ENCODE measurements around the gene ACOT8.
"Not testable (repeated sequence)": the region's sequence is repeated elsewhere in the genome, so short reads cannot be mapped to it uniquely, and the experiment has no call there.

ACOT8 gene

DNA sequence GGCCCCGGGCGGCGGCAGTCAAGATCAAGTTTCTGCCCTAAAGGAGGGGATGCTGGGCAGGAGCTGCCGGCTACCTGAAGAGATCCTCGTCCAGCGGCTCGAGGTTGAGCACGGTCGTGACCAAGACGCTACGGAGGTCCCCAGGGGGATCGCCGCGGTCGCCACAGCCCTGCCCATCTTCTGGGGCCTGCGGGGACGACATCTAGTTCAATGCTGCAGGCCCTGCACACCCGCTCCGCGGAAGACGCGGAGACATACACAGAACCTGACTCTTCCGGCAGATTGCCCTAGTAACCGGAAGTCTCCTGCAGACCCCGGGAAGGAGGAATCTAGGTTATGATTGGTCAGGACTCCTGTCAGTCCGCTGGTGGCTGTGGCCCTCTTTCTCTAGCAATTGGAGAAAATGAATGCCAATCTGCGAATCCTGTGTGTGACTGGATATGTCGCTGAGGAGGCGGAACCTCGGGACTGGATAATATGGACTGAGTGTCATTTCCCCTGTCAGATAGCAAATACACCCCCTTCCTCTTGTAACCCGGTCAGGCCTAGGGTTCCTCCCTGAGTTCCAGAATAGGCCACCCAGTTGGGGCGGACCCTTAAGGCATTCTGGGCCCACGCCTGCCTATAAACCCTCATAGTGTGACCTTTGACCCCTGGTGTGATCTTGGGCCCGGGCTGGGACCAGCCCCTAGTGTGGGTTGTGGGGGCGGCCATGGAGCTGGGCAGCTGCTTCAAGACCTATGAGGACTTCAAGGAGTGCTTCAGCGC, at the start of gene ACOT8, which contains the start of gene ZSWIM3:
Gene ACOT8 (minus strand): TSS at position 279 of the 768 bp plus-strand sequence. CDS start 77 bp downstream, at position 202.
Gene ZSWIM3 (plus strand): TSS at position 501 of the 768 bp plus-strand sequence. CDS start 212 bp downstream, at position 713.
- DNase-seq: peak; percentile 95

DNA sequence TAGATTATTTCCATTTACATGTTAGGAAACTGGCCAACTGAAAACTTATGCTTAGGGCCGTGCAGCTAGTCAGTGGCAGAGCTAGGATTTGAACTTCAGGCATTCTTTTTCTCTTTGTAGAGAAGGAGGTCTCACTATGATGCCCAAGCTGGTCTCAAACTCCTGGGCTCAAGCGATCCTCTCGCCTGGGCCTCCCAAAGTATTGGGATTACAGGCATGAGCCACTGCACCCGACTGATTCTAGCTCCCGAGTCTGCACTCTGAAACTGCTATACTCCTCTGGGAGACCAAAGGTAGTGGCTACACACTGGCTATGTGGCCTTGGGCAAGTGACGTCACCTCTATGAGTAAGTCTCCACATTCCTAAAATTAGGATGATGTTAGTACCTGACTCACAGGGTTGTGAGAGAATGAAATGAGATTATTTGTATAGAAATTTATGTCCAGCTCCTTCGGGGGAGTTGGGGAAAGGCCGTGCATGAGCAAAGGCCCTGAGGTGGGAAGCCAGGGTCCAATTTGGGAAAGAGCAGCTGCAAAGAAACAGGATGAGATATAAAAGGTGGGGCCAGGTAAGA, 48.4 kb upstream of the ACOT8 start:
- no peak for DNase-seq

DNA sequence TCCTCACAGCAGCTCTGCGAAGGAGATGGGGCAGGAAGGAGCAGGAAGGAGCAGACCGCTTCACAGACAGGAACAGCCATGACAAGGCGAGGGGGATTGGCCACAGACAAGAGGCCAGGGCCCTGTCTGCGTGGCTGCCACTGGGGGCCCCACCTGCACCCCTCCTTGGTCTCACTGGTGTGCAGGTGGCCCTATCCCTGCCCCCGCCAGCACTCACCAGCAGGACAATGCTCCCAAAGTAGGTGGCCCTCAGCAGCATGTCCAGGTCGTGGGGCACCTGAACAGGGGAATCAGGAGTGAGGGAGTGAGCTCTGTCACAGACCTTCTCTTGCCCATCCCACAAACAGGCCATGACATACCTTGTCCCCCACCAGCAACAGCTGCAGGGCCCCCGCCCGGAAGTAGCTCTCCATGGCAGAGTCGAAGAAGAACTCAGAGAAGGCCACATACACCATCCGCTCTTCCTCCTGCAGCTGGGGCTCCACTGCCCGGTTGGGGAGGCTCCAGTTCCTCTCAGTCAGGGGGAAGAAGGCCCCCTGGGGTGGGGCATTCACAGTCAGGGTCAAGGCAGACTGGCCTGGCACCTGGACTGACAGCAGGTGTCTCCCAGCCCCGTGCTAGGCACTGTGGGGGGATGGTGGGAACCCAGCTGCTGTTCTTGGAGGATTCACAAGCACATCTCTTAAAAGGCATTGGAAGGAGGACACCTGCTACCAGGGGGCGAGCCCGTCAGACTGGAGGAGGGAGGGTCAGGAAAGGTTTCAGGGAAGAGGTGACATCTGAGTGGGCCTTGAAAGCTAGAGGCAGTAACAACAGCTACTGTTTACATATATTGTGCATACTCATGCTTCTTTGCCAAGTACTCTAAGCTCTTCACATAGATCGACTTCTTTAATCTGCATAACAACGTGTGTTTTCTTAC, 47.7 kb upstream of the ACOT8 start:
- no peak for DNase-seq

DNA sequence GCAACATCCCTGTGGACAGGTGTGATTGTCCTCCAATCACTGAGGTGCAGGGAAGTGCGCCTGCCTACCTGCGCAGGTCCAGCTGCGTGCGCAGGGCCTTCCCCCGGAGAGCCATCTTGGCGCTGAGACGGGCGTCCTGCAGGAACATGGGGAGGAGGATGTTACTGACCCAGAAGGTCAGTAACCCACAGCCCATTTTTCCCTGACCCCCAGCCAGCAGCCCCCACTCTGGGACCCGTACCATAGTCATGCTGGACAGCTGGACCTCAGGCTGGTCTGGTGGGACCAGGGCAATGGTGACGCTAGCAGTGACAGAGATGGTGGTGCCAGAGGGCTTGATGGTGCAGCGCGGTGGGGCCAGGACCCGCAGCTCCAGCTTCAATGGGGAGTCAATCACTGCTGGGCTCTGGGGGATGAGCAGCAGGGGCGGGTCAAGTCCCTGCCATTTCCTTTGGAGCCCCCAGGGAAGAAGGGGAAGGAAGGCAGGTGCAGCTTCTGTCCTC, 45.1 kb upstream of the ACOT8 start:
- DNase-seq: no peak

DNA sequence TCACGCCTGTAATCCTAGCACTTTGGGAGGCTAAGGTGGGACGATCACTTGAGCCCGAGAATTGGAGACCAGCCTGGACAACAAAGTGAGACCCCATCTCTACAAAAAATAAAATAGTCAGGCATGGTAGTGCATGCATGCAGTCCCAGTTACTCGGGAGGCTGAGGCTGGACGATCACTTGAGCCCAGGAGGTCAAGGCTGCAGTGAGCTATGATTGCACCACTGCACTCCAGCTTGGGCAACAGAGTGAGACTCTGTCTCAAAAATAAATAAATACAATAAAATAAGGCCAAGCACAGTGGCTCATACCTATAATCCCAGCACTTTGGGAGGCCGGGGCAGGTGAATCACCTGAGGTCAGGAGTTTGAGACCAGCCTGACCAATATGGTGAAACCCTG, 44.1 kb upstream of the ACOT8 start:
- DNase-seq: not testable (repeated sequence)

DNA sequence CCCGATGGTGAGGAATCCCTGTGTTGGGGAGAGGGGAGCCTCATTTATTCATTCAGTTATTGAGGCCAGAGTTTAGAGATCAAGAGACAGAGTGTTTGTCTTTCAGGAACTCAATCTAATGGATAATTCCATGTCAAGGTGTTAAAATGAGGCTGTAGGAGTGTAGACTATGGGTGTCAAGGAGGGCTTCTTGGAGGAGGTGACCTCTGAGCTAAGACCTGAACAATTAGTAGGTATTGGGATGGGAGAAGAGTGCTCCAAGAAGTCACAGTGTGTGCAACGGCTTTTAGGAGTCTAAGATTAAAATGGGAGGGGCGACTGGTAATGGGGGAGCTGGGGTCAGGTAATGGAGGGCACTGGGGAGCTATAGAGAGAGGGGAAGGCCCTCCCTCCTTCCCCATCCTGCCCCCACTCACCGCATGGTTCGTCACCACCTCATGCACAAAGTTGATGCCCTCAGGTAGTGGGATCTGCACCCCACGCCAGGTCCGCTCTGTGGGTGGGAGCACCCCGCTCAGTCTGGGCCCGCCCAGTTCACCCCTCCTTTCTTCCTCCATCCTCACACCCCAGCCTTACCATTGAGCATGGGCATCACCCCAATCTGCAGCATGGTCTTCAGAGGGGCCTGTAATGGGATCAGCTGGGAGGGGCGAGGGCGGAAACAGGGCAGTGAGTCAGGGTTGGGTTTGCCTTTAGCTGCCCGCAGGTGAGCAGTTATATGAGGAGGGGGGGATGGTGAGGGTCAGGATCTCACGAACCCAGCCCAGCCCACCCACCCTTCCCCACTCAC, 42.0 kb upstream of the ACOT8 start:
- DNase-seq: no peak

DNA sequence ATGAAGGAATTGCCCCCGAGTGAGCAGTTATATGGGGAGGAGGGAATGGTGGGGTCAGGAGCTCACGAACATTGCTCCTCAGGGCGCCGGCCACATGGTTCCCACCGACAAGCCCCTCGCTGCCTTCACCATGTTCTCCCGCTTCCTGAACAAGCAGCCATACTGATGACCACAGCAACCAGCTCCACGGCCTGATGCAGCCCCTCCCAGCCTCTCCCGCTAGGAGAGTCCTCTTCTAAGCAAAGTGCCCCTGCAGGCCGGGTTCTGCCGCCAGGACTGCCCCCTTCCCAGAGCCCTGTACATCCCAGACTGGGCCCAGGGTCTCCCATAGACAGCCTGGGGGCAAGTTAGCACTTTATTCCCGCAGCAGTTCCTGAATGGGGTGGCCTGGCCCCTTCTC, 41.1 kb upstream of the ACOT8 start:
- DNase-seq: no peak

DNA sequence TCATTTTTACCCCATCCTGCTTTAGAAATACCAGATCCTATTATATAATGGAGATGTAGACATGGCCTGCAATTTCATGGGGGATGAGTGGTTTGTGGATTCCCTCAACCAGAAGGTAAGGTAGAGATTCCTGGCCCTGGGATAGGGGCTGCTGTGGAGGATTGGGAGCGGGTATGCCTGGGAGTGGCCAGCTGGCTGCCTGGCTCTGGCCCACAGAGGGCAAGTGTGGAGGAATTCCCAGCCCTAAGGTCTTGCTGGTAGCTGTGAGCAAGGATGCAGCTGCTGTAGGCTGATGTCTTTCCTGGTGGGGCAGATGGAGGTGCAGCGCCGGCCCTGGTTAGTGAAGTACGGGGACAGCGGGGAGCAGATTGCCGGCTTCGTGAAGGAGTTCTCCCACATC, 40.5 kb upstream of the ACOT8 start:
- no peak for DNase-seq

DNA sequence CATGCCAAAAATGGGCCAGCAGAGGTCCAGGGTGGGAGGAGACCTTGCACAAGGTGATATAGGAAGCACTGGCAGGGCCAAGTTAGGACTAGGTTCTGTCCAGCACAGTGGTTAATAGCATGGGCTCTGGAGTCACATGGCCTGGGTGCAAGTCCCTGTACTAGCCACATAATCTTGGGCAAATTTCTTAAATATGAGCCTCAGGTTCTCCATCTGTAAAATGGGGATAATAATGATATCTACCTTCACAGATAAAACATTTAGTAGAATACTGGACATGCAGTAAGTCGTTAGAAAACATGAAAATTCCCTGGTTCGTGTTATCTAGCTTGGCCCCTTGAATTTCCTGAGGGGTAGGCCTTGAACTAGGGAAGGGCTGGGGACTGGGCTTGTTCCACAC, 40.1 kb upstream of the ACOT8 start:
- DNase-seq: no peak

DNA sequence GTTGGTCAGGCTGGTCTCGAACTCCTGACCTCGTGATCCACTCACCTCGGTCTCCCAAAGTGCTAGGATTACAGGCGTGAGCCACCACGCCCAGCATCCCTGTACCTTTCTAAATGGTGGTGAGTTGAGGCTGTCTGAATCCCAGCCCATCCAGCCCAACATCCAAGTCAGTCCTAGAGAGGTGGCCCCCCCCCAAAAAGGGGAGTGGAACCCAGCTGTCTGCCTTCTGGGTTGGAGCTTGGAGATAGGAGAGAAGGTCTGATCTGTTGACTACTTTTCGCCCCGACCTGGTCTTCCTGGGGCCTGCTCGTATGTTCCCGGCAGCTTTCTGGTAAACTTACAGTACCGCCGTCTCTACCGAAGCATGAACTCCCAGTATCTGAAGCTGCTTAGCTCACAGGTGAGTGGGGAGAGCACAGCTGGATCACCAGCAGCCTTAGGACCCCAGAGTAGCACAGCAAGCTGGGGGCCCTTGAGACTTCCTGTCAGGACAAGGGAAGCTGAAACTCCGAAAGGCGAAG, 39.5 kb upstream of the ACOT8 start:
- no peak for DNase-seq

DNA sequence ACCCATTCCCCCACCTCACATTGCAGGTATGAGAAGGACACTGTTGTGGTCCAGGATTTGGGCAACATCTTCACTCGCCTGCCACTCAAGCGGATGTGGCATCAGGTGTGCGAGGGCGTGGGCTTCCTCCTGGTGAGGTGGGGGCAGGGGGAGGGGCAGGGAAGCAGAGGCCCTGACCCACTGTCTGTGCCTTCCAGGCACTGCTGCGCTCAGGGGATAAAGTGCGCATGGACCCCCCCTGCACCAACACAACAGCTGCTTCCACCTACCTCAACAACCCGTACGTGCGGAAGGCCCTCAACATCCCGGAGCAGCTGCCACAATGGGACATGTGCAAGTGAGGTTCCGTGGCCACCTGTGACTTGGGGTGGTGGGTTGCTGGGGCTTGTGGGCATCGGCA, 37.6 kb upstream of the ACOT8 start:
- DNase-seq: no peak

DNA sequence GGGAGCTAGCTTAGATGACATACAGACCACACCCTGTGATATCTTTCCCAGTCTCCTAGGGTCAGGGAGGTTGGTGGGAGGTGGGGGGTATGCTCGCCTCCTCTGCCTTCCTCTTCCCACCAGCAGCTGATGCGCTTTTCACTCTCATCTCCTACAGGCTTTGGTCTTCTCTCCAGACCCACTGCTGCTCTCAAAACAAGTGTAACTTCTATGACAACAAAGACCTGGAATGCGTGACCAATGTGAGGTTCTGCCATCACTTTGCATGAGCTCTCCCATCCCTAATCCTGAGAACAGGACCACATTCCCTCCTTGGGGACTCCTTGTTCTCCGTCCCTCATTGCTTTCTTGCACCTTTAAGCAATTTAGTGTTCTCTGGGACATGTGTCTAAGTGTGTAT, 36.6 kb upstream of the ACOT8 start:
- no peak for DNase-seq

DNA sequence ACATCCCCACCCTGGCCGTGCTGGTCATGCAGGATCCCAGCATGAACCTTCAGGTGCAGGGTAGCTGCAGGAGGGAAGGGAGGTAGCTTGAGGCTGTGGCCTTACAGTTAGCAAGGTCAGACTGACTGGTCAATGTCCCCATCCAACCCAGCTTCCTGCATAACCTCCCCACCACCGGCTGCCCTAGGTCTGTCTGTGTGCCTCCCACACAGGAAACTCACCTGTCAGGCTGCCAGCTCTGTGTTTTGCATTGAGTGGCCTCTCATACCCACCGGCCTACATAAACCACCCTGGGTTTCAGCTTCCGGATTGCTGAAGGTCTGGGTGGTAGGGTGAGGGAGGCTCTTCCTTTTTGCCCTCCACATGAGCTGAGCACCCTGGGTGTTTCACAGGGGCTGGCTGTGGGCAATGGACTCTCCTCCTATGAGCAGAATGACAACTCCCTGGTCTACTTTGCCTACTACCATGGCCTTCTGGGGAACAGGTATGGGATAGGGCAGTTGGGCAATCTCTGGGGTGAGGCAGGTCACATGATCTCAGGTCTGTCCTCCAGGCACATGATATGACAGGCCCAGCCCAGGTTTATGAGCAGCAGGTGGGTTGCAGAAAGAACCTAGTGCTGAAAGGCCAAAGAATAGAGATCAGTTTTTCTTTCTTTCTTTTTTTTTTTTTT, 35.8 kb upstream of the ACOT8 start:
- no peak for DNase-seq

DNA sequence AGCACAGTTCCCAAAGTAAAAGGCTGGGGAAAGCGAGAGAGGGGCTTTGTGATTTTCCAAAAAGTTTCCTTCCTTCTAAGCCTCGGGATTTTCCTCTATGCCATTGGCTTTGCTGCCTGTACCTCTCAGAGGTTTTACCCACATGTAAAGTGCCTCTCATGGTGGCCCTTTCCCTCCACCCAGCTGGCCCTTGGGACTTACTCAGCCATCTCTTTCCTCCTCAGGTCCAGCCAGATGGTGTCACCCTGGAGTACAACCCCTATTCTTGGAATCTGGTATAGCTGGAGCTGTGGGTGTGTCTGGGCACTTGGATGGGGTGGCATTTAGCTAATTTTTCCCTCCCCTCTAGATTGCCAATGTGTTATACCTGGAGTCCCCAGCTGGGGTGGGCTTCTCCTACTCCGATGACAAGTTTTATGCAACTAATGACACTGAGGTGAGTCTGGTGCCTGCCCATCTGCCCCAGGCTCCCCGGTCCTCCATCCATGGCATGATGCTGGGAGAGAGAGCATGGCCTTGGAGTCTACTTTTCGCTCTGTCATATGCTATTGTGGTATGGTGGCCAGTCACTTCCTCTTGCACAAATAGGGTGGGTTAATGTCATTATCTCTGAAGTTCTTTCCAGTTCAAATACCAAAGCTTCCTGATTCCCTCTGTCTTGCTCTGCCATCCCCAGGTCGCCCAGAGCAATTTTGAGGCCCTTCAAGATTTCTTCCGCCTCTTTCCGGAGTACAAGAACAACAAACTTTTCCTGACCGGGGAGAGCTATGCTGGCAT, 35.0 kb upstream of the ACOT8 start:
- no peak for DNase-seq

DNA sequence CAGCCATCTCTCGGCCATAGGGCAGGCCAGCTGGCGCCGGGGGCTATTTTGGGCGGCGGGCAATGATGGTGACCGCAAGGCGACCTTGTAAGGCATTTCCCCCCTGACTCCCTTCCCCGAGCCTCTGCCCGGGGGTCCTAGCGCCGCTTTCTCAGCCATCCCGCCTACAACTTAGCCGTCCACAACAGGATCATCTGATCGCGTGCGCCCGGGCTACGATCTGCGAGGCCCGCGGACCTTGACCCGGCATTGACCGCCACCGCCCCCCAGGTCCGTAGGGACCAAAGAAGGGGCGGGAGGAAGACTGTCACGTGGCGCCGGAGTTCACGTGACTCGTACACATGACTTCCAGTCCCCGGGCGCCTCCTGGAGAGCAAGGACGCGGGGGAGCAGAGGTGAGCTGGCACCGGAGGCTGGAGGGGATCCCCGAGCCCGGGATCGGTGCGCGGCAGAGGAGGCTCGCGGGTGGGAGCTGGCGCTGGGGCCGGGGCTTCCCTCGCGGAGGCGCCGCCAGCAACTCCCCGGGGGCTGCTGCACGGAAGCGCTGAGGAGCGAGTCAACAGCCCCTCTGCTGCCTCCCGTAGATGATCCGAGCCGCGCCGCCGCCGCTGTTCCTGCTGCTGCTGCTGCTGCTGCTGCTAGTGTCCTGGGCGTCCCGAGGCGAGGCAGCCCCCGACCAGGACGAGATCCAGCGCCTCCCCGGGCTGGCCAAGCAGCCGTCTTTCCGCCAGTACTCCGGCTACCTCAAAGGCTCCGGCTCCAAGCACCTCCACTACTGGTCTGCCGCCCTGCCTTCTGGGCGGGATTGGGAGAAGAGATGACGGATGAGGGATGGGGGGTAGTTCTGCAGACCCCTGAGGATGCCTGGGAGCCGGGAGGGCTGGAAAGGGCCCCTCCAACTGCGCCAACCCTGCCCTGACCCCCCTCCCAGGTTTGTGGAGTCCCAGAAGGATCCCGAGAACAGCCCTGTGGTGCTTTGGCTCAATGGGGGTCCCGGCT, 34.1 kb upstream of the ACOT8 start, which contains the start of the genes CTSA and NEURL2:
Gene CTSA (plus strand): TSS at position 351 of the 999 bp plus-strand sequence. CDS start 234 bp downstream, at position 585.
Gene NEURL2 (minus strand): TSS at position 224 of the 999 bp plus-strand sequence. CDS start 217 bp downstream, at position 7.
- peak; percentile 86 for DNase-seq

DNA sequence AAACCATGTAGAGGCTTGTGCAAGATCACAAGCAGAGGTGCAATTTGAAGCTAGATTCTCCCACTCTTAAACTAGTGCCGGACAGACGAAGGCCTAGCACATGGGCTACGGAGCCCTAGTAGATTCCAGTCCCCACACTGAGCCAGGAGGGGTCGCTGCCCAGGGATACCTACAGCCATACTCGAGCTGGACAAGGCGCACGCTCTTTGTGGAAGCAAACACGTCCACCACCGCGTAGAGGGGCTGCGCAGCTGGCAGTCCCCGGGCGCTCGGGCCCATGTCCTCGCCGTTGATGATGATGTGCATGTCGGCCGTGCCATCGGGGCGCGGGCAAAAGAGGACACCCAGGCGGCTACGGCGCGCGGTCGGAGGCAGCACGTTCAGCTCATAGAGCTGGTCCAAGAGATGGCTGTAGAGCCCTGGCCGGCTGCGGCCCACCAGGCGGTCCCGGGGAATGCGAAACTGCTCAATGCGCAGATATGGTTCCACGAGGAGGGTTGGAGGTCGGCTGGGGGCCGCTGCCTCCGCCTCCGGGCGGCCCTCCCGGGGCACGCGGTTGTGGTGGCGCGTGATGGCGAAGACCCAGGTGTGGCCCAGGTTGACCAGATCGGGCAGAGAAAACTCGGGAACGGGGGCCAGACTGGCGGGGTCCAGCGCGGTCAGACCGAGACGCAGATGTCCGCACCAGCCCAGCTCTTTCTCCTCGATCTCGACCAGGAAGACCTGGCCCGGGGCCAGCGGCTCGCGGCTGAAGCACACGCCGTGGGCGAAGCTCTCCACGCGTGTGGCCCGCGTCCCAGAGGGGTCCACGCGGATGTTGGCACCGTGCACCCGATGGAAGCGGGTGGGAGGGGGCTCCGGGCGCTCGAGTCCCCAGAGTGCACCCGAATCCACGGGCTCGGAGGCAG, 33.1 kb upstream of the ACOT8 start:
- peak; percentile 57 for DNase-seq

DNA sequence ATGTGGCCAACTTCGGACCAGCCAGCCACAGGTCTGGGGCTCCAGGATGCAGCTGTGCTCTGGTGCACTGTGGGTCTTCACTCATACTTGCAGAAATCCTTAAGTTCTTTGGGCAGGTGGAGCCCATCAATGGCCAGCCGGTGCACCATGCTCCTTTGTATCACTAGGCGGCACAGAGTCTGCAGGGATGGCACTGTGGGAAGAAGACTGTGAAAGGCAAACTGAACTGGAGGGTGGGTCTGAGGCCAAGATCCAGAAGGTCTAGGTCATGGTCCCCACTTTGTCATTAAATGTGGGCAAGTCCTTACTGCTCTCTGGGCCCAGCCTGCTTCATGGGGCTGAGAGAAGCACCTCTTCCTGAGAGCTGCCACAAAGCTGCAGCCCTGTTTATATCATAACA, 31.5 kb upstream of the ACOT8 start:
- DNase-seq: no peak

DNA sequence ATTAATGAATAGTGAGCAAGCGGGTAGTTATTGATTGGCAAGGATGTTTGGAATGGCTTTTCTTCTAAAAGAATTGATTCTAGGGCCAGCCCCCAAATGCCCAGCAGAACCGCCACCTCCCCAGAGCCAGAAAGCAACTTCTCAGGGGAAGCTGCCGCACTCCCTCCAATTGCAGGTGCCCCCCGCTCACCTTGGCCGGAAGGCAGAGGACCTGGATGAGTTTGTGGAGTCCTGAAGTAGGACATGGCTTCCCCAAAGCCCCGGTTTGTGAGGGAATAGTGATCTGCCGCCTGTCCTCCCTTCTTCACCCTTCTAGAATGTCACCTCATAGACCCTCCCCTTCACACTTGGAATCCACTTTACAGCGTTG, 30.1 kb upstream of the ACOT8 start, which contains the start of gene SPATA25:
Gene SPATA25 (minus strand): TSS at position 277 of the 370 bp plus-strand sequence. CDS start 32 bp downstream, at position 245.
- DNase-seq: no peak
